HCT116 (cell line): Measurements from ENCODE around the gene SLC41A3. TPM values are rescaled to one million over a fixed set of nuclear protein-coding genes. Genes with fewer than 3 reads are reported as not detected.

Experiments used
- ATAC-seq: fragments of 200-7000 bp; cut with Tn5 transposase; 2 replicates; pipeline ENCODE4 v1.9.1; 2020; ENCODE audit warnings: mild to moderate bottlenecking, moderate library complexity
- BruUV-seq: library from RNA; stranded (reverse); fragments of 400-500 nt; replicated peaks from 2 replicates; lab custom pipeline; 2021; lab: Mats Ljungman, UMichigan
- CTCF ChIA-PET: fragments of 300-600 bp; sonication (Branson Sonifier 250); formaldehyde crosslinking; loops from one replicate; lab custom pipeline; 2021; ENCODE audit warnings: antibody characterized with exemption; lab: Charles Lee
- POLR2A ChIA-PET: fragments of 300-600, 350-600 bp; sonication (Branson Sonifier 250); formaldehyde crosslinking; loops from one replicate; lab custom pipeline; 2021; ENCODE audit warnings: antibody characterized with exemption; lab: Charles Lee
- RAD21 ChIA-PET, 2 experiments: fragments of 300-600 bp; sonication (Branson Sonifier 250); formaldehyde crosslinking; loops; one replicate each; lab custom pipeline; 2023; ENCODE audit warnings: low total read pairs in 2 of 2; ENCODE audit not compliant: uncharacterized antibody in 2 of 2, unreplicated experiment in 2 of 2, low non-redundant PET in 1 of 2; lab: Charles Lee
- DNase-seq: peaks from one replicate; pipeline ENCODE4 v3.0.0-alpha.2; 2010; ENCODE audit warnings: low read depth, low spot score
- H2AFZ ChIP-seq: fragments of 200-600 bp; shearing (Covaris generic), sonication (generic); 2 replicates; pipeline ENCODE4 v1.6.1; 2017; ENCODE audit warnings: low read depth, mixed run types, mixed read lengths, antibody characterized with exemption, low read length; ENCODE audit not compliant: poor library complexity, severe bottlenecking
- H3K27ac ChIP-seq: 2 replicates; pipeline ENCODE4 v1.5.1; 2012; ENCODE audit warnings: low read depth, low read length
- H3K27me3 ChIP-seq: fragments of 200-600 bp; sonication (generic); 2 replicates; pipeline ENCODE4 v1.6.1; 2016; ENCODE audit warnings: mixed run types, low read length, mixed read lengths; ENCODE audit not compliant: insufficient read depth
- H3K36me3 ChIP-seq, 2 experiments: fragments of 200-500 bp in 1 of 2; fragments of 200-600 bp in 1 of 2; sonication (Bioruptor generic) in 1 of 2; sonication (generic) in 1 of 2; 2 replicates each; pipeline versions ENCODE4 v1.5.1 to v1.6.1; 2014 to 2016; ENCODE audit warnings: low read length in 2 of 2, inconsistent platforms in 1 of 2, mixed read lengths in 1 of 2, mixed run types in 1 of 2; ENCODE audit not compliant: insufficient read depth in 2 of 2, control insufficient read depth in 1 of 2
- H3K4me1 ChIP-seq, 2 experiments: fragments of 200-600 bp in 1 of 2; sonication (generic) in 1 of 2; 2 replicates each; pipeline versions ENCODE4 v1.5.1 to v1.6.1; 2012 to 2017; ENCODE audit warnings: low read length in 2 of 2, inconsistent platforms in 1 of 2, mild to moderate bottlenecking in 1 of 2, mixed read lengths in 1 of 2, mixed run types in 1 of 2, moderate library complexity in 1 of 2; ENCODE audit not compliant: insufficient read depth in 2 of 2, control insufficient read depth in 1 of 2
- H3K4me2 ChIP-seq: fragments of 200-600 bp; sonication (generic); 2 replicates; pipeline ENCODE4 v1.6.1; 2017; ENCODE audit warnings: mixed run types, low read length, mixed read lengths
- H3K4me3 ChIP-seq, 2 experiments: fragments of 200-600 bp in 1 of 2; sonication (generic) in 1 of 2; replicated peaks in 1 of 2; 2 replicates each; pipeline ENCODE4 v1.5.1; 2011 to 2016; ENCODE audit warnings: low read length in 2 of 2, control low read depth in 1 of 2, low read depth in 1 of 2, mild to moderate bottlenecking in 1 of 2, mixed read lengths in 1 of 2, mixed run types in 1 of 2
- H3K79me2 ChIP-seq: fragments of 200-600 bp; sonication (generic); 2 replicates; pipeline ENCODE4 v1.6.1; 2017; ENCODE audit warnings: mild to moderate bottlenecking, mixed run types, low read length, moderate library complexity, mixed read lengths; ENCODE audit not compliant: insufficient read depth
- H3K9ac ChIP-seq: fragments of 200-600 bp; sonication (generic); 2 replicates; pipeline ENCODE4 v1.6.1; 2016; ENCODE audit warnings: low read length, mixed read lengths
- H3K9me2 ChIP-seq: fragments of 200-600 bp; sonication (generic), shearing (Covaris generic); 2 replicates; pipeline ENCODE4 v1.6.1; 2017; ENCODE audit warnings: mixed run types, mild to moderate bottlenecking, moderate library complexity; ENCODE audit not compliant: insufficient read depth
- H3K9me3 ChIP-seq, 2 experiments: fragments of 200-500 bp in 1 of 2; fragments of 200-600 bp in 1 of 2; sonication (Bioruptor generic) in 1 of 2; sonication (generic) in 1 of 2; 2 replicates each; pipeline ENCODE4 v1.6.1; 2014 to 2017; ENCODE audit warnings: low read length in 2 of 2, mixed read lengths in 2 of 2, inconsistent platforms in 1 of 2, low read depth in 1 of 2, mild to moderate bottlenecking in 1 of 2, mixed run types in 1 of 2, moderate library complexity in 1 of 2; ENCODE audit not compliant: control insufficient read depth in 1 of 2, insufficient read depth in 1 of 2
- H4K20me1 ChIP-seq: fragments of 200-600 bp; sonication (generic), shearing (Covaris generic); 2 replicates; pipeline ENCODE4 v1.6.1; 2017; ENCODE audit warnings: mixed run types, mild to moderate bottlenecking, moderate library complexity; ENCODE audit not compliant: insufficient read depth
- ATF3 ChIP-seq: IDR thresholded peaks from 2 replicates; pipeline ENCODE4 v1.6.1; 2012
- CBX3 ChIP-seq: IDR thresholded peaks from 2 replicates; pipeline ENCODE4 v1.6.1; 2012; ENCODE audit warnings: low read depth
- CEBPB ChIP-seq: IDR thresholded peaks from 2 replicates; pipeline ENCODE4 v1.6.1; 2012; ENCODE audit warnings: low read depth
- CTCF ChIP-seq, 3 experiments: fragments of 200-600 bp in 1 of 3; sonication (generic) in 1 of 3; IDR thresholded peaks in 2 of 3; conservative IDR thresholded peaks in 1 of 3; 2 replicates each; pipeline ENCODE4 v1.5.1; 2012 to 2017; ENCODE audit warnings: low read depth in 2 of 3, low read length in 2 of 3, antibody characterized with exemption in 1 of 3, borderline replicate concordance in 1 of 3, control low read depth in 1 of 3, mild to moderate bottlenecking in 1 of 3, mixed read lengths in 1 of 3, mixed run types in 1 of 3, moderate library complexity in 1 of 3; ENCODE audit not compliant: insufficient read depth in 1 of 3
- ELF1 ChIP-seq: IDR thresholded peaks from 2 replicates; pipeline ENCODE4 v1.6.1; 2012; ENCODE audit warnings: low read depth, borderline replicate concordance
- EZH2 ChIP-seq: fragments of 200-600 bp; sonication (generic); IDR thresholded peaks from 2 replicates; pipeline ENCODE4 v1.6.1; 2017; ENCODE audit warnings: antibody characterized with exemption, mixed run types
- EZH2phosphoT487 ChIP-seq: fragments of 200-600 bp; IDR thresholded peaks from 2 replicates; pipeline ENCODE4 v1.6.1; 2018; ENCODE audit warnings: antibody characterized with exemption, borderline replicate concordance
- FOSL1 ChIP-seq: IDR thresholded peaks from 2 replicates; pipeline ENCODE4 v1.6.1; 2012; ENCODE audit warnings: low read depth
- RAD21 ChIP-seq: IDR thresholded peaks from 2 replicates; pipeline ENCODE4 v1.6.1; 2012; ENCODE audit warnings: low read depth, mild to moderate bottlenecking
- SIN3A ChIP-seq: IDR thresholded peaks from 2 replicates; pipeline ENCODE4 v1.6.1; 2012; ENCODE audit warnings: low read depth
- YY1 ChIP-seq: IDR thresholded peaks from 2 replicates; pipeline ENCODE4 v1.6.1; 2011; ENCODE audit warnings: low read length, low read depth, moderate library complexity, mild to moderate bottlenecking; ENCODE audit not compliant: insufficient replicate concordance; ENCODE audit errors: extremely low read depth
- ZBTB33 ChIP-seq: IDR thresholded peaks from 2 replicates; pipeline ENCODE4 v1.6.1; 2011; ENCODE audit warnings: mild to moderate bottlenecking, low read length, moderate library complexity; ENCODE audit not compliant: insufficient replicate concordance; ENCODE audit errors: extremely low read depth
- intact Hi-C: fragments of 100-400 bp; cut with micrococcal nuclease; formaldehyde crosslinking; loops from 2 replicates; pipeline ENCODE4 v1.10.0; 2022
- total RNA-seq: library from RNA; stranded (reverse); gene quantifications from one replicate; pipeline ENCODE4 v1.2.1, GENCODE V29; 2021; ENCODE audit not compliant: unreplicated experiment

Gene SLC41A3
- total RNA-seq, 1 experiment from 2014 or later = 45.9 TPM

- no peak overlapping the region for H3K9ac ChIP-seq
- H3K9me2 ChIP-seq = no peaks in the 10 kb centered on the region
- H3K27me3 ChIP-seq = no peaks in the 10 kb centered on the region
- RAD21 ChIA-PET = no interaction called here
- DNase-seq = no peak
- BruUV-seq = no TSS peak
- no peaks in the 10 kb centered on the region for H3K9me3 ChIP-seq
- CTCF ChIA-PET = no interaction called here
- H3K36me3 ChIP-seq = no peaks in the 10 kb centered on the region
- no peak for ATAC-seq
- intact Hi-C loops = loop anchor here (10.0 kb wide), 1 partner anchor 194 kb away; no protein-coding TSS in a partner anchor
- POLR2A ChIA-PET = no interaction called here
- H4K20me1 ChIP-seq = no peaks in the 10 kb centered on the region
- TF ChIP-seq CTCF (IDR thresholded peaks at IDR 0.05 in 2 of 3, conservative IDR thresholded peaks at IDR 0.05 in 1 of 3; ENCODE audit: borderline replicate concordance in 1 of 3, insufficient read depth in 1 of 3, low read depth in 2 of 3, low read length in 2 of 3) = no peak
- no peak for TF ChIP-seq YY1
- TF ChIP-seq SIN3A = no peak
- peaks cover 8 to 13% of the 10 kb centered on the region in 2 experiments; a peak in 3 of 4 replicates for H3K4me1 ChIP-seq
- H3K4me2 ChIP-seq = 0 out of 2 replicates have a peak overlapping the region, but pooled peaks have one; percentile 26
- no peak overlapping the region for H2AFZ ChIP-seq
- H3K27ac ChIP-seq = no peak overlapping the region
- no peaks in the 10 kb centered on the region for H3K79me2 ChIP-seq
- no peak overlapping the region for H3K4me3 ChIP-seq
These were observed 34.7 kb upstream of the SLC41A3 start for GRCh38 chr3:126118591-126118990.

GRCh38 chr3:126117786-126118185, 33.9 kb upstream of the SLC41A3 start:
- no peaks in the 10 kb centered on the region for H4K20me1 ChIP-seq
- DNase-seq (no peak), ATAC-seq (no peak)
- no peaks in the 10 kb centered on the region for H3K9me3 ChIP-seq
- no peak overlapping the region for H3K27ac ChIP-seq
- no peaks in the 10 kb centered on the region for H3K79me2 ChIP-seq
- H2AFZ ChIP-seq = no peak overlapping the region
- no peaks in the 10 kb centered on the region for H3K9me2 ChIP-seq
- H3K36me3 ChIP-seq = no peaks in the 10 kb centered on the region
- CTCF ChIA-PET = no interaction called here
- H3K4me2 ChIP-seq = no peak overlapping the region
- RAD21 ChIA-PET = no interaction called here
- H3K4me3 ChIP-seq = no peak overlapping the region
- POLR2A ChIA-PET = no interaction called here
- peaks cover 8 to 13% of the 10 kb centered on the region in 2 experiments; a peak in 3 of 4 replicates for H3K4me1 ChIP-seq
- no peaks in the 10 kb centered on the region for H3K27me3 ChIP-seq
- no peak overlapping the region for H3K9ac ChIP-seq
- intact Hi-C loops = loop anchor here (10.0 kb wide), 1 partner anchor 193 kb away; no protein-coding TSS in a partner anchor
- no TSS peak for BruUV-seq
- TF ChIP-seq CTCF (IDR thresholded peaks at IDR 0.05 in 2 of 3, conservative IDR thresholded peaks at IDR 0.05 in 1 of 3; ENCODE audit: borderline replicate concordance in 1 of 3, insufficient read depth in 1 of 3, low read depth in 2 of 3, low read length in 2 of 3) (no peak), CEBPB (no peak), ATF3 (no peak), FOSL1 (no peak), ZBTB33 (no peak), EZH2 (no peak), RAD21 (no peak), CBX3 (no peak), ELF1 (no peak), EZH2phosphoT487 (no peak)
